Ovary (tissue), 9 donors: ENCODE data around the gene RIN3. TPM values are rescaled to one million over a fixed set of nuclear protein-coding genes. Genes with fewer than 3 reads are reported as not detected.

Source experiments
- DNase-seq, 5 donors: peaks; one replicate each; pipeline ENCODE4 v3.0.0-alpha.2; 2019 to 2020
- H3K27ac ChIP-seq, 2 donors: fragments of 200-600 bp; one replicate each; pipeline versions ENCODE4 v1.5.1 to v1.8.0; 2019 to 2022
- H3K27me3 ChIP-seq: fragments of 200-600 bp; one replicate; pipeline ENCODE4 v1.8.0; 2022
- H3K36me3 ChIP-seq: fragments of 200-600 bp; sonication (generic); one replicate; pipeline ENCODE4 v1.5.1; 2019
- H3K4me1 ChIP-seq: one replicate; pipeline ENCODE4 v1.8.1; 2013; ENCODE audit warnings: mild to moderate bottlenecking, moderate library complexity; ENCODE audit not compliant: insufficient read depth
- H3K4me3 ChIP-seq: fragments of 200-600 bp; sonication (generic); one replicate; pipeline ENCODE4 v1.5.1; 2017
- H3K9me3 ChIP-seq, 2 donors: fragments of 200-600 bp in 1 of 2; sonication (generic) in 1 of 2; one replicate each; pipeline versions ENCODE4 v1.5.1 to v1.8.1; 2013 to 2019; ENCODE audit warnings: mild to moderate bottlenecking in 1 of 2, moderate library complexity in 1 of 2
- EP300 ChIP-seq: sonication (generic); formaldehyde crosslinking; IDR thresholded peaks from one replicate; pipeline ENCODE4 v1.6.1; 2017; ENCODE audit warnings: antibody characterized with exemption
- POLR2A ChIP-seq: fragments of 450-650 bp; IDR thresholded peaks from one replicate; pipeline ENCODE4 v1.6.1; 2017; ENCODE audit warnings: antibody characterized with exemption, mild to moderate bottlenecking, moderate library complexity
- WGBS, 3 donors: extraction: QIAGEN DNeasy Blood & Tissue Kit in 1 of 3; methylation state at CpG; one replicate each; pipeline versions ENCODE4 v1.1.5 to v1.1.7; 2013 to 2017; 5-methylcytosine and 5-hydroxymethylcytosine counted together
- intact Hi-C, 4 donors: fragments of 100-400 bp; cut with DNase I; formaldehyde crosslinking; loops; one replicate each; pipeline versions ENCODE4 v1.11.0 to v1.15.1; 2022 to 2023
- polyA plus RNA-seq, 2 donors: library from polyadenylated mRNA; stranded (reverse); fragments of 200-250 nt in 1 of 2; fragments of 350-450 nt in 1 of 2; fragmentation: Illumina TruSeq in 1 of 2; extraction: RNeasy Lipid Tissue Mini Kit (QIAGEN cat#74804) in 1 of 2; gene quantifications; one replicate each; pipeline ENCODE4 v1.2.3, GENCODE V29; 2013 to 2014
- total RNA-seq, 7 donors: library from RNA; depleted of rRNA in 2 of 7; stranded (reverse); fragments of >200 nt in 2 of 7; fragmentation: NEBNext Ultra II Directional in 3 of 7; extraction: Animal tissue kit (Norgen Biotek cat#: 25700) in 3 of 7; gene quantifications; one replicate each; pipeline versions ENCODE4 v1.1.0 to v1.2.4, GENCODE V29; 2016 to 2023
- TF ChIP-seq, protein P1 (sequence below), 3 donors: fragments of 450-650 bp in 2 of 3; fragments of 200-600 bp in 1 of 3; IDR thresholded peaks; one replicate each; pipeline versions ENCODE4 v1.5.1 to v1.8.0; 2016 to 2022; ENCODE audit warnings: antibody characterized with exemption in 3 of 3, mild to moderate bottlenecking in 1 of 3
- donor health status: DM: no; HTN: no; CAD: no; lungs with moderate emphysema.
- donor health status: DM: no; HTN: no; CAD: no.
- donor health status: Bipolar disorder and iron deficiency.
- donor health status: DM: yes; HTN: yes; CAD: no.
- donor health status: DM: no; HTN: no; CAD: no.
- donor health status: DM: yes; HTN: yes; CAD: no.

RIN3 gene
- total and polyA plus RNA-seq, 9 donors, result 3.8 to 27.9 (median 13.9) TPM

DNA sequence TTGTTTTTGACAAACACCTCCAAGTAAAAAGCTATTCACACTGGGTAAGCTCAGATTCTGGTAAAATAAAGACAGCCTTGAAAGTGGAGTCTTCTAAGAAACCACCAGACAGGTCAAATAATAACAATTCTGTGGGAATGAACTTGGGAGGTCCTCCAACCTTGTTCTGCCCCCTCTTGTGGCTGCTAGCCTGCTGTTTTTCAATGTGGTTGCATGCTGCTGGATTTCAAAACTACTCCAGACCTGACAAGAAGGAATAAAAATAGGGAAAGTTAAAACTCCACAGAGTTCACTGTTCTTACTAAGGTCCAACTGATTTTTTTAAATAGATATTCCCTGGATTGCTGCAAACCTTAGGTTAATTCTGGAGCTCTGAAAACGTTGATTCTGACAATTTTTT, 32.2 kb upstream of the RIN3 start:
- no peaks in the 10 kb centered on the region for H3K4me1 ChIP-seq
- H3K36me3 ChIP-seq, result no peaks in the 10 kb centered on the region
- H3K27me3 ChIP-seq, result no peaks in the 10 kb centered on the region
- no peaks in the 10 kb centered on the region for H3K9me3 ChIP-seq
- WGBS, 3 donors, result 0 to 14% (median 13%) methylated on average over 1 of the region's 1 CpG
- H3K4me3 ChIP-seq, result no peak overlapping the region
- intact Hi-C loops, result no loop called here
- DNase-seq, result no peak
- no peak overlapping the region for H3K27ac ChIP-seq
- TF ChIP-seq POLR2A (no peak), EP300 (no peak)
- TF ChIP-seq, protein P1, sequence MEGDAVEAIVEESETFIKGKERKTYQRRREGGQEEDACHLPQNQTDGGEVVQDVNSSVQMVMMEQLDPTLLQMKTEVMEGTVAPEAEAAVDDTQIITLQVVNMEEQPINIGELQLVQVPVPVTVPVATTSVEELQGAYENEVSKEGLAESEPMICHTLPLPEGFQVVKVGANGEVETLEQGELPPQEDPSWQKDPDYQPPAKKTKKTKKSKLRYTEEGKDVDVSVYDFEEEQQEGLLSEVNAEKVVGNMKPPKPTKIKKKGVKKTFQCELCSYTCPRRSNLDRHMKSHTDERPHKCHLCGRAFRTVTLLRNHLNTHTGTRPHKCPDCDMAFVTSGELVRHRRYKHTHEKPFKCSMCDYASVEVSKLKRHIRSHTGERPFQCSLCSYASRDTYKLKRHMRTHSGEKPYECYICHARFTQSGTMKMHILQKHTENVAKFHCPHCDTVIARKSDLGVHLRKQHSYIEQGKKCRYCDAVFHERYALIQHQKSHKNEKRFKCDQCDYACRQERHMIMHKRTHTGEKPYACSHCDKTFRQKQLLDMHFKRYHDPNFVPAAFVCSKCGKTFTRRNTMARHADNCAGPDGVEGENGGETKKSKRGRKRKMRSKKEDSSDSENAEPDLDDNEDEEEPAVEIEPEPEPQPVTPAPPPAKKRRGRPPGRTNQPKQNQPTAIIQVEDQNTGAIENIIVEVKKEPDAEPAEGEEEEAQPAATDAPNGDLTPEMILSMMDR (IDR thresholded peaks at IDR 0.05), result no peak

- TF ChIP-seq, protein P1 (IDR thresholded peaks at IDR 0.05), result no peak
- TF ChIP-seq EP300 (no peak), POLR2A (no peak)
- Histone ChIP-seq H3K36me3 (no peaks in the 10 kb centered on the region), H3K27me3 (no peaks in the 10 kb centered on the region), H3K4me1 (peaks cover 2% of the 10 kb centered on the region), H3K27ac (no peak overlapping the region), H3K4me3 (no peak overlapping the region), H3K9me3 (no peaks in the 10 kb centered on the region)
- intact Hi-C loops, result no loop called here
- no peak for DNase-seq
- 19 to 38% (median 26%) methylated on average over 1 of the region's 1 CpG for WGBS, 3 donors
Observed at GRCh38 chr14:92481811-92482555, 31.6 kb upstream of the RIN3 start.

- intact Hi-C loops, result no loop called here
- H3K36me3 ChIP-seq, result no peaks in the 10 kb centered on the region
- H3K4me3 ChIP-seq, result no peak overlapping the region
- no peaks in the 10 kb centered on the region for H3K27me3 ChIP-seq
- no peak overlapping the region for H3K27ac ChIP-seq
- no peaks in the 10 kb centered on the region for H3K9me3 ChIP-seq
- H3K4me1 ChIP-seq, result peaks cover 2% of the 10 kb centered on the region
- DNase-seq, result no peak
- WGBS, 3 donors, result 93 to 96% (median 93%) methylated on average over 9 of the region's 9 CpGs
- no peak for TF ChIP-seq EP300
- TF ChIP-seq, protein P1 (IDR thresholded peaks at IDR 0.05), result no peak
- TF ChIP-seq POLR2A, result no peak
Observed at GRCh38 chr14:92482621-92483319, 30.8 kb upstream of the RIN3 start.

- 86 to 88% (median 88%) methylated on average over 7 of the region's 7 CpGs for WGBS, 3 donors
- H3K9me3 ChIP-seq, result no peaks in the 10 kb centered on the region
- H3K36me3 ChIP-seq, result no peaks in the 10 kb centered on the region
- no peak for DNase-seq
- intact Hi-C loops, result no loop called here
- no peak overlapping the region for H3K27ac ChIP-seq
- H3K4me3 ChIP-seq, result no peak overlapping the region
- peaks cover 2% of the 10 kb centered on the region for H3K4me1 ChIP-seq
- H3K27me3 ChIP-seq, result no peaks in the 10 kb centered on the region
- TF ChIP-seq POLR2A, result no peak
Observed at GRCh38 chr14:92484132-92484823, 29.3 kb upstream of the RIN3 start.
